ENCODE measurements around the gene SEMA4D.

The SEMA4D gene

GRCh38 chr9:89529243-89530035 lies 31.5 kb upstream of the SEMA4D start:
- Histone ChIP-seq H3K27ac (ENCODE audit: low read depth, low read length) (no peak overlapping the region), H3K4me1 (ENCODE audit: control insufficient read depth in 5 of 5, insufficient read depth in 5 of 5, low read length in 5 of 5) (peaks cover 0 to 5% (median 0%) of the 10 kb centered on the region in 5 donors), H3K27me3 (ENCODE audit: control insufficient read depth in 5 of 5, insufficient read depth in 4 of 5, low read length in 5 of 5) (peaks cover 0 to 6% (median 0%) of the 10 kb centered on the region in 5 donors), H3K9me3 (ENCODE audit: control insufficient read depth in 5 of 5, low read length in 5 of 5) (peaks cover 0 to 10% (median 0%) of the 10 kb centered on the region in 5 donors), H3K9ac (ENCODE audit: low read length in 5 of 5) (no peak overlapping the region), H3K36me3 (ENCODE audit: control insufficient read depth in 5 of 5, insufficient read depth in 5 of 5, low read length in 5 of 5) (no peaks in the 10 kb centered on the region), H3K4me3 (ENCODE audit: low read depth in 1 of 5, low read length in 5 of 5) (no peak overlapping the region)

DNA sequence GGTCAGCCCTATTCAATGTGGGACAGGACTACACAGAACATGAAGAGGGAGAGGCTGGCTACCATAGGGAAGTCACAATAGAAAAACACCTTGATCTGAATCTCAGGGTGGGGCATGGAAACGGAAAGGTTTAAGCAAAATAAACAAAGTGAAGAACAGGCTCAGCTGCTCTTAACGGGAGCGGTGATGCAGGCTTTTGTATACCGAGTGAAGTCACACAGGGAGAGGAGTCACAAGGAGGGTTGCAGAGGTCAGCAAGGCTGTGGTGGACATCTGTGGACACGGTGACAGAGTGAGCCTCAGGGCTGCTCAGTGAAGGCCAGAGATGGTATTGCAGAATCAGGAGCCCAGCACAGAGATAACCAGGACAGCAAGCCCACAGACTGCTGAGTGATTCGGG lies 30.6 kb upstream of the SEMA4D start:
- Histone ChIP-seq H3K4me1 (ENCODE audit: control insufficient read depth in 5 of 5, insufficient read depth in 5 of 5, low read length in 5 of 5) (peaks cover 0 to 5% (median 2%) of the 10 kb centered on the region in 5 donors), H3K9me3 (ENCODE audit: control insufficient read depth in 5 of 5, low read length in 5 of 5) (peaks cover 0 to 10% (median 0%) of the 10 kb centered on the region in 5 donors), H3K9ac (ENCODE audit: low read length in 5 of 5) (no peak overlapping the region), H3K27ac (ENCODE audit: low read depth, low read length) (no peak overlapping the region), H3K36me3 (ENCODE audit: control insufficient read depth in 5 of 5, insufficient read depth in 5 of 5, low read length in 5 of 5) (no peaks in the 10 kb centered on the region), H3K4me3 (ENCODE audit: low read depth in 1 of 5, low read length in 5 of 5) (no peak overlapping the region), H3K27me3 (ENCODE audit: control insufficient read depth in 5 of 5, insufficient read depth in 4 of 5, low read length in 5 of 5) (peaks cover 0 to 6% (median 0%) of the 10 kb centered on the region in 5 donors)

DNA sequence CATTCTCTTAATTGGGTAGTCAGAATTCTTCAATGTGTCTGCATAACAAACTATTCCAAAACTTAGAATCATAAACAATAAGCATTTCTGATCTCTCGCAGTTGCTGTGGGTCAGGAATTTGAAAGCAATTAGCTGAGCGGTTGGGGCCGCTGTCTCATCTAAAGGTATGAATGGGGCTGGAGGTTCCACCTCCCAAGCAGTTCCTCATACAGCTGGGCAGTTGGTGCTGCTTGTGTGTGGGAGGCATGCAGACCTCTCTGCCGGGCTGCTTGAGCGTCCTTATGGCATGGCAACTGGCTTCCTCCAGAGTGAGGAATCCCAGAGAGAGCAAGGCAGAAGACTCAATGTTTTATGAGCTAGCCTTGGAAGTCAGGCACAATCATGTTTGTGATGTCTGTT lies 30.2 kb upstream of the SEMA4D start:
- Histone ChIP-seq H3K36me3 (ENCODE audit: control insufficient read depth in 5 of 5, insufficient read depth in 5 of 5, low read length in 5 of 5) (no peaks in the 10 kb centered on the region), H3K9me3 (ENCODE audit: control insufficient read depth in 5 of 5, low read length in 5 of 5) (peaks cover 0 to 10% (median 0%) of the 10 kb centered on the region in 5 donors), H3K4me1 (ENCODE audit: control insufficient read depth in 5 of 5, insufficient read depth in 5 of 5, low read length in 5 of 5) (peaks cover 0 to 6% (median 5%) of the 10 kb centered on the region in 5 donors), H3K27ac (ENCODE audit: low read depth, low read length) (no peak overlapping the region), H3K4me3 (ENCODE audit: low read depth in 1 of 5, low read length in 5 of 5) (no peak overlapping the region), H3K27me3 (ENCODE audit: control insufficient read depth in 5 of 5, insufficient read depth in 4 of 5, low read length in 5 of 5) (peaks cover 0 to 6% (median 0%) of the 10 kb centered on the region in 5 donors), H3K9ac (ENCODE audit: low read length in 5 of 5) (no peak overlapping the region)

DNA sequence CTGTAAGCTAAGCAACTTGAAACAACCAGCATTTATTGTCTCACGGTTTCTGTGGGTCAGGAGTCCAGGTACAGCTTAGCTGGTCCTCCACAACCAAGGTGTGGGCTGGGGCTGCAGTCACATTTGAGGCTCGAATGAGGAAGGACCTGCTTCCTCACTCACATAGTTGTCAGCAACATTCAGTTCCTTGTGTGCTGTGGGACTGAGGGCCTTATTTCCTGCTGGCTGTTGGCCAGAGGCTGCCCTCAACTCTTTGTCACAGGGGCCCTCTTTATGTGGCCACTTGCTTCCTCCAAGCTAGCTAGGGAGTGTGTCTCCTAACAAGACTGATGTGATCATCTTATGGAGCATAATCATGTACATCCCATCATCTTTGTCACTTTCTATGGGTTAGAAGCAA lies 29.2 kb upstream of the SEMA4D start:
- Histone ChIP-seq H3K9me3 (ENCODE audit: control insufficient read depth in 5 of 5, low read length in 5 of 5) (peaks cover 0 to 10% (median 0%) of the 10 kb centered on the region in 5 donors), H3K27me3 (ENCODE audit: control insufficient read depth in 5 of 5, insufficient read depth in 4 of 5, low read length in 5 of 5) (peaks cover 0 to 6% (median 0%) of the 10 kb centered on the region in 5 donors), H3K27ac (ENCODE audit: low read depth, low read length) (no peak overlapping the region), H3K36me3 (ENCODE audit: control insufficient read depth in 5 of 5, insufficient read depth in 5 of 5, low read length in 5 of 5) (no peaks in the 10 kb centered on the region), H3K9ac (ENCODE audit: low read length in 5 of 5) (no peak overlapping the region), H3K4me3 (ENCODE audit: low read depth in 1 of 5, low read length in 5 of 5) (no peak overlapping the region), H3K4me1 (ENCODE audit: control insufficient read depth in 5 of 5, insufficient read depth in 5 of 5, low read length in 5 of 5) (peaks cover 0 to 17% (median 14%) of the 10 kb centered on the region in 5 donors)

- peaks cover 0 to 6% (median 0%) of the 10 kb centered on the region in 5 donors for H3K27me3 ChIP-seq (ENCODE audit: control insufficient read depth in 5 of 5, insufficient read depth in 4 of 5, low read length in 5 of 5)
- H3K4me3 ChIP-seq (ENCODE audit: low read depth in 1 of 5, low read length in 5 of 5), result no peak overlapping the region
- H3K27ac ChIP-seq (ENCODE audit: low read depth, low read length), result no peak overlapping the region
- H3K9ac ChIP-seq (ENCODE audit: low read length in 5 of 5), result no peak overlapping the region
- H3K9me3 ChIP-seq (ENCODE audit: control insufficient read depth in 5 of 5, low read length in 5 of 5), result peaks cover 0 to 10% (median 0%) of the 10 kb centered on the region in 5 donors
- no peaks in the 10 kb centered on the region for H3K36me3 ChIP-seq (ENCODE audit: control insufficient read depth in 5 of 5, insufficient read depth in 5 of 5, low read length in 5 of 5)
- peaks cover 0 to 19% (median 16%) of the 10 kb centered on the region in 5 donors for H3K4me1 ChIP-seq (ENCODE audit: control insufficient read depth in 5 of 5, insufficient read depth in 5 of 5, low read length in 5 of 5)
Measured at GRCh38 chr9:89526667-89527066, 28.8 kb upstream of the SEMA4D start.

DNA sequence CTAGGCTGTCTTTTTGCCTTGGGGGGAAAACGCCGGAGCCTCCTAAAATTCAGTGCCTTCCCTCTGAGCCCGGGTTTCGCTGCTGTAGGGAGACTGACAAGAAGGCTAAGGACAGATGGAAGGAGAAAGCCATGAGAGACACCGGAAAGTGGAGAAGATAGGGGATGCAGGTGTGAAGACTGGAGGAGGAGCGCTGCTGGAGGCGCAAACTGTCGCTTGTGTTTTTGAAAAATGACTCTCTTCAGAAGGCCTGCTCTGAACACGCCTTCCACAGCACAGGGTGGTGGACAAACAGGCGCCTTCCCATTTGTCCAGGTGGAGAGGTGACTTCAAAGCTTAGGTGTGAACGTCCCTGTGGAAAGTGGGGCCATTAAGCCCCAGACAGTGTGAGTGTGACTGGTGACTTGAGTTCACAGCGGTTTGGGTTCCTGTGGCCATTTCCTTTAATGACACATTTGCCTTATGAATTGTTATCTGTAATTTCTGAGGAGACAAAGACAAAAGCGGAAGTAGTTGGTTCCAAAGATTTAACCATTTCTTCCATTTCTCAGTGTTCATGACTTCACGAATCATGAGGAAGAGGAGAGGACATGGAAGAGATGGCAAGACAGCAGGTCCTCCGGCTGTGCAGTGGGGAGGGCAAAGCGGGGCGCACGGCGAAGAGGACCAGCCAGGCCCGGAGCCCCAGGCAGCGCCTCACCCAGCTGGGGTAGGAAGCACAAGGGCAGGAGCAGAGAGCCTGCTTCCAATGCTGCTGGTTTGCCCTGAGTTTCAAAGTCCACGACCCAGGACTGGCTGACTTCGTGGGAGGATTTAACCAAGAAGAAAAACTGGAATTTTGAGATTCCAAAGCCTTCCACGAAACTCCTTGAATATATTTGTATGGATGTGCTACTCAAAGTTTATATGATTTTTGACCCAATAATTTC lies 27.8 kb upstream of the SEMA4D start:
- Histone ChIP-seq H3K27me3 (ENCODE audit: control insufficient read depth in 5 of 5, insufficient read depth in 4 of 5, low read length in 5 of 5) (peaks cover 0 to 6% (median 0%) of the 10 kb centered on the region in 5 donors), H3K9me3 (ENCODE audit: control insufficient read depth in 5 of 5, low read length in 5 of 5) (peaks cover 0 to 10% (median 0%) of the 10 kb centered on the region in 5 donors), H3K27ac (ENCODE audit: low read depth, low read length) (no peak overlapping the region), H3K4me3 (ENCODE audit: low read depth in 1 of 5, low read length in 5 of 5) (no peak overlapping the region), H3K4me1 (ENCODE audit: control insufficient read depth in 5 of 5, insufficient read depth in 5 of 5, low read length in 5 of 5) (peaks cover 0 to 19% (median 16%) of the 10 kb centered on the region in 5 donors), H3K36me3 (ENCODE audit: control insufficient read depth in 5 of 5, insufficient read depth in 5 of 5, low read length in 5 of 5) (no peaks in the 10 kb centered on the region), H3K9ac (ENCODE audit: low read length in 5 of 5) (no peak overlapping the region)

- H3K9ac ChIP-seq (ENCODE audit: low read length in 5 of 5), result no peak overlapping the region
- no peak overlapping the region for H3K27ac ChIP-seq (ENCODE audit: low read depth, low read length)
Measured at GRCh38 chr9:89524963-89525362, 27.1 kb upstream of the SEMA4D start.

GRCh38 chr9:89523948-89524347 lies 26.0 kb upstream of the SEMA4D start:
- peaks cover 0 to 10% (median 0%) of the 10 kb centered on the region in 5 donors for H3K9me3 ChIP-seq (ENCODE audit: control insufficient read depth in 5 of 5, low read length in 5 of 5)
- peaks cover 0 to 6% (median 0%) of the 10 kb centered on the region in 5 donors for H3K27me3 ChIP-seq (ENCODE audit: control insufficient read depth in 5 of 5, insufficient read depth in 4 of 5, low read length in 5 of 5)
- H3K4me1 ChIP-seq (ENCODE audit: control insufficient read depth in 5 of 5, insufficient read depth in 5 of 5, low read length in 5 of 5), result peaks cover 0 to 24% (median 16%) of the 10 kb centered on the region in 5 donors
- no peak overlapping the region for H3K27ac ChIP-seq (ENCODE audit: low read depth, low read length)
- H3K9ac ChIP-seq (ENCODE audit: low read length in 5 of 5), result no peak overlapping the region
- no peaks in the 10 kb centered on the region for H3K36me3 ChIP-seq (ENCODE audit: control insufficient read depth in 5 of 5, insufficient read depth in 5 of 5, low read length in 5 of 5)
- no peak overlapping the region for H3K4me3 ChIP-seq (ENCODE audit: low read depth in 1 of 5, low read length in 5 of 5)

More at GRCh38 chr9:89524963-89525362, 27.1 kb upstream of the SEMA4D start:
- peaks cover 0 to 19% (median 16%) of the 10 kb centered on the region in 5 donors for H3K4me1 ChIP-seq (ENCODE audit: control insufficient read depth in 5 of 5, insufficient read depth in 5 of 5, low read length in 5 of 5)
- H3K27me3 ChIP-seq (ENCODE audit: control insufficient read depth in 5 of 5, insufficient read depth in 4 of 5, low read length in 5 of 5), result peaks cover 0 to 6% (median 0%) of the 10 kb centered on the region in 5 donors
- peaks cover 0 to 10% (median 0%) of the 10 kb centered on the region in 5 donors for H3K9me3 ChIP-seq (ENCODE audit: control insufficient read depth in 5 of 5, low read length in 5 of 5)
- no peak overlapping the region for H3K4me3 ChIP-seq (ENCODE audit: low read depth in 1 of 5, low read length in 5 of 5)
- H3K36me3 ChIP-seq (ENCODE audit: control insufficient read depth in 5 of 5, insufficient read depth in 5 of 5, low read length in 5 of 5), result no peaks in the 10 kb centered on the region

DNA sequence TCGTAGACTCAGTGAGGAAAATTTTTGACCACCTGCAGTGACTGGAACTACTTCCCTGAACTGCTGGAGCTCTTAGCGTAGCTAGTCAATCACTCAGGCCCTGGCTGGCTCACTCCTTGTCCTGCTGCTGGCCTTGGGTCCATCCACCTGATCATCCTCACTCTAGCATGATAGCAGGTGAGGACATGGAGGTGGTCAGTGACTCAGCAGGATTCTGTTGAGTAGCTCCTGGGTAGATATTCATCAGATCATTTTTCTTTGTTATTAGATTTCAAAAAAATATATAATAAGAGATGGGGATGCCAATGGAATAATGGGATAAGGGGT lies 25.0 kb upstream of the SEMA4D start:
- Histone ChIP-seq H3K36me3 (ENCODE audit: control insufficient read depth in 5 of 5, insufficient read depth in 5 of 5, low read length in 5 of 5) (no peaks in the 10 kb centered on the region), H3K27me3 (ENCODE audit: control insufficient read depth in 5 of 5, insufficient read depth in 4 of 5, low read length in 5 of 5) (peaks cover 0 to 2% (median 0%) of the 10 kb centered on the region in 5 donors), H3K4me3 (ENCODE audit: low read depth in 1 of 5, low read length in 5 of 5) (no peak overlapping the region), H3K27ac (ENCODE audit: low read depth, low read length) (no peak overlapping the region), H3K9me3 (ENCODE audit: control insufficient read depth in 5 of 5, low read length in 5 of 5) (peaks cover 0 to 6% (median 0%) of the 10 kb centered on the region in 5 donors), H3K4me1 (ENCODE audit: control insufficient read depth in 5 of 5, insufficient read depth in 5 of 5, low read length in 5 of 5) (peaks cover 0 to 25% (median 16%) of the 10 kb centered on the region in 5 donors), H3K9ac (ENCODE audit: low read length in 5 of 5) (no peak overlapping the region)

Data from subcutaneous abdominal adipose tissue (tissue), 5 donors.